IPS DF 6.9 (cell line): ENCODE data around the gene MAPK11.

Experiments used
- DNase-seq: peaks from one replicate; pipeline ENCODE4 v3.0.0-alpha.2; 2013; ENCODE audit warnings: low read depth, low spot score
- H3K27ac ChIP-seq: one replicate; pipeline ENCODE4 v1.5.1; 2013; ENCODE audit warnings: low read length, control low read depth
- H3K27me3 ChIP-seq: 2 replicates; pipeline ENCODE4 v1.6.1; 2013; ENCODE audit warnings: mild to moderate bottlenecking, low read length; ENCODE audit not compliant: control insufficient read depth, insufficient read depth
- H3K36me3 ChIP-seq: 2 replicates; pipeline ENCODE4 v1.6.1; 2013; ENCODE audit warnings: low read length; ENCODE audit not compliant: control insufficient read depth, insufficient read depth
- H3K4me1 ChIP-seq: 2 replicates; pipeline ENCODE4 v1.6.1; 2013; ENCODE audit warnings: low read length; ENCODE audit not compliant: control insufficient read depth, insufficient read depth
- H3K4me3 ChIP-seq: 2 replicates; pipeline ENCODE4 v1.5.1; 2013; ENCODE audit warnings: mild to moderate bottlenecking, low read length
- H3K9me3 ChIP-seq: 2 replicates; pipeline ENCODE4 v1.6.1; 2013; ENCODE audit warnings: low read length, inconsistent platforms; ENCODE audit not compliant: control insufficient read depth, insufficient read depth
- WGBS: extraction: QIAGEN DNeasy Blood & Tissue Kit; methylation state at CpG from one replicate; pipeline ENCODE4 v1.1.7; 2013; ENCODE audit warnings: mixed read lengths, missing lambda C conversion rate; ENCODE audit not compliant: insufficient read length, insufficient coverage; 5-methylcytosine and 5-hydroxymethylcytosine counted together

Gene MAPK11

DNA sequence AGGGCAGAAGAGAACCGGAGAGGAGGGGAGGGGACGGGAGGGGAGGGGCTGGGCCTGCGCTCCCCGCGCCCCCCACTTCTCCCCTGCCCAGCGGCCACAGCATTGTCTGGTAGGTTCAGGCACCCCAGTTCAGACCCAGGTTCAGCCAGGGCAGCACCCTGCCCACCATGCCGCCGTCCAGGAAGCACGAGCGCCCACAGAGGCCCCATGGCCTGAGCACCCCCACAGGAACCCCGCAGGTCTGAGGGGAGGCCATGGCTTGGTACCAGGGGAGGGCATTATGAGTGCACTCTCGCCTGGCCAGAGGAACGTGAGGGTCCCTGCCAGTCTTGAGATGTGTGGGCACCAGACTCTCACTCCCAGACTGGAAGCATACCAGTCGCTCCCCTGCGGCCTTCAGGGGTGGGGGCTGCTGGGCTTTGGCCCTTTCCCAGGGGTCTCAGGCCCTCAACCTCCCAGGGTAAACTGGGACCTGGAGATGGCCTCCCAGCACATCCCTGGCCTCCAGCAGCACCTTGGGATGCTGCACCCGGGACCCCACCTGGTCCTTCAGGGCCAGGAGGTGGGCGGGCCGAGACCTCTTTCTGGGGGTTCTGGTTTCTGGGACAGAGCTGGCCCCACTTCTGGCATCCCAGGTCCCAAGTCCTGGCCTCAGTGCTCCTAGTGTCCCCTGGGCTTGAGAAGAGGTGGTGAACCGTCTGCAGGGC is 37.9 kb upstream of the MAPK11 start:
- H3K36me3 ChIP-seq = no peaks in the 10 kb centered on the region; the same call in 1 of the 2 replicates
- H3K27ac ChIP-seq = no peak overlapping the region
- H3K4me1 ChIP-seq = peaks cover 11% of the 10 kb centered on the region
- no peaks in the 10 kb centered on the region for H3K9me3 ChIP-seq
- no CpG with 5 or more reads among the region's 19 CpGs for WGBS
- no peak for DNase-seq
- H3K4me3 ChIP-seq = no peak overlapping the region
- no peaks in the 10 kb centered on the region for H3K27me3 ChIP-seq

DNA sequence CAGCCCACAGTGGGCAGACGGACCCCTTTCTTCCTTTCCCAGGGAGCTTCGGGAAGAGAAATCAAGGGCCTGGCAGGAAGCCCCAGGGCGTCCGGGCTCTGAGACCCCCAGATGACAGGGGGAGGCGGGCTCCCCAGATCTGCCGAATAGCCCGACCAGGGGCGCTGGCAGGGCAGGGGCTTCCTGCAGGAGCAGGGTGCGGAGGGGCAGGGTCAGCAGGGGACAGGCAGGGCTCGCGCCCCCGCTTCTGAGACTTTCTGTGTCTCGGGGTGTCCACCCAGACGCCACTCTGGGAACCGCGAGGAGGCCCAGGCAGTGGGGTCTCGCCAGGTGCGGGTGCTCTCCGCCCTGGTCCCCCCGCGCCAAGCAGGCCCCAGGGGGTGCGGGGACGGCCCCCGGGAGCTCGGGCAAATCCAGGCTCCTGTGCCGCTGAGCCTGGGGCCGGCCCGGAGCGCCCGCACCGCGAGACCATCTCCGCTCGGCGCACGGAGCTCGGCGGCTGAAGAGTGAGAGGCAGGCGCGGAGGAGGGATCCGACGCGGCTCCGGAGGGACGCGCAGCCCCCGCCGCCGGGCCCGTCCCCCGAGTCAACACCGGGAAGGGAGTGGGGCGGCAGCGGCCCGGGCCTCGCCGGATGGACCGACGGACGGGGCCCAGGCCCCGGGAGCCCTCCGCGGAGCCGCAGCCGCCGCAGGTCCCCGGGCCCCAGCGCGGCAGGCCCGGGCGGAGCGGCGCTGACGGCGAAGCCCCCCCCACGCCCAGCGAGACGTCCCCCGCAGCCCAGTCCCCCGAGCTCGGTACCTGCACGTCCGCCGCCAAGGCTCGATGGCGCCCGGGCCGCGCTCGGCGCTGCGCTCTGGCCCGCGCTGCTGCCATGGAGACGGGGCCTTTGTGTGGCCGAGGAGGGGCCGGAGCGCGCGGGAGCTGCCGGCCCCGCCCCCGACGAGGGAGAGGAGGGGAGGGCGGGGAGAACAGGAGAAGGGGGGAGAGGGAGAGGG is 36.9 kb upstream of the MAPK11 start, which contains the start of gene PLXNB2:
PLXNB2 (minus strand) TSS at position 894 of the 997 bp plus-strand sequence. CDS start 17,062 bp downstream, outside the sequence.
- Histone ChIP-seq H3K27ac (no peak within 1 kb of the TSS), H3K9me3 (no peaks in the 10 kb centered on the region), H3K36me3 (no peaks in the 10 kb centered on the region; the same call in 1 of the 2 replicates), H3K4me1 (peaks cover 11% of the 10 kb centered on the region), H3K4me3 (peak within 1 kb of the TSS; percentile 68), H3K27me3 (no peaks in the 10 kb centered on the region)
- DNase-seq = no peak
- WGBS = no CpG with 5 or more reads among the region's 105 CpGs

DNA sequence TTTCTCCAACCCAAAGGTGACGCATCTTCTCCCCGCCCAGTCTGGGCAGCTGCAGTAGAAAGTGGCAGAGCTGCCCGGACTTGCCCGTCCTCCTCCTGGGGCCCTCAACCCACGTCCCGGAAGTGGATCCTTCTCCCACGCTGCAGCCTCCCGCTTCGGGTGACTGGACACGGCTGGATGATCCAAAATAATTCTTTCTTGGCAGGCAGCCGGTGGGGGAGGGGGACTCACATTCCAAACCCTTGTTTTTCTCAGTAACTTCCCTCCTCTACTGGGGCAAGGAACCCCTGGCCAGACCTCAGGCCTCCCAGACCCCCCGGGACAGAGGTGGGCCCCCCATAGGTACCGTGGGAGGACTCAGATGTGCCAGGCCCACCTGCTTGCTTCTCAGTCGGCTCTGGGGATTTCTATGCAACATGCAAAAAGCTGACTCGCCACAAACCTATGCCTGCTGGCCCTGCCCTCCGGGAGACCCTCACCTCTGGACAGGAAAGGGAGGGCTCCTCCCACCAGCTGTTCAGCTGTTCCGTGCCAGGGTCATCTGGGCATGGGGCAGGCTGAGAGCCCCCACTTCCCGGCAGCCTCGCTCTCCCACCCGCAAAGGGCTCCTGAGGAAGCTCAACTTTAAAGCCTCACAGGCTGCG is 35.9 kb upstream of the MAPK11 start:
- Histone ChIP-seq H3K27ac (no peak overlapping the region), H3K9me3 (no peaks in the 10 kb centered on the region), H3K4me1 (peaks cover 9% of the 10 kb centered on the region), H3K36me3 (no peaks in the 10 kb centered on the region; the same call in 1 of the 2 replicates), H3K4me3 (0 out of 2 replicates have a peak overlapping the region, but pooled peaks have one; percentile 4), H3K27me3 (no peaks in the 10 kb centered on the region)
- DNase-seq = no peak
- WGBS = no CpG with 5 or more reads among the region's 21 CpGs

DNA sequence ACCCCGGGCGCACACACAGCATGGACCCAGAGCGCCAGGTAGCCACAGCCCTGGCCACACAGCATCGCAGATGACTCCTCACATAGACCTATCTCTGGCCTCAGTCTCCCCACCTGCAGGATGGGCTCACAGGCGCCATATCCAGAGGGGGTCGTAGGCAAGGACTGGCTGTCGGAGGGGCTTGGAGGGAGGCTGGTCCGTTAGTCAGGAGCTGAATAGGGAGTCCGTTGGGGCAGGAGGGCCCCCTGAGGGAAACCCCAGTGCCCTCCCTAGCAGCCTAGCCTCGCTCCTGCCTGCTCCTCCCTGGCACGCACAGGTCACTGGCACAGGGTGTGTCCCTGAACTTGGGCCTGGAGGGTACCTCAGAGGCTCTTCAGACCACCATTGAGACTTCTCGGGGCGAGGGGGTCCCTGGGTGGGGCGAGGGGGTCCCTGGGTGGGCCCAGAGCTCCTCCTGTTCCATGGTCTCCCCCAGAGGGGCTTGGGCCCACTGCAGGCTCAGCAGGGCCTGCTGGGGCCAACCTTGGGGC is 35.3 kb upstream of the MAPK11 start:
- H3K4me3 ChIP-seq = no peak overlapping the region
- no CpG with 5 or more reads among the region's 14 CpGs for WGBS
- no peaks in the 10 kb centered on the region; the same call in 1 of the 2 replicates for H3K36me3 ChIP-seq
- no peaks in the 10 kb centered on the region for H3K9me3 ChIP-seq
- no peak for DNase-seq
- peaks cover 11% of the 10 kb centered on the region for H3K4me1 ChIP-seq
- H3K27ac ChIP-seq = no peak overlapping the region
- H3K27me3 ChIP-seq = no peaks in the 10 kb centered on the region

DNA sequence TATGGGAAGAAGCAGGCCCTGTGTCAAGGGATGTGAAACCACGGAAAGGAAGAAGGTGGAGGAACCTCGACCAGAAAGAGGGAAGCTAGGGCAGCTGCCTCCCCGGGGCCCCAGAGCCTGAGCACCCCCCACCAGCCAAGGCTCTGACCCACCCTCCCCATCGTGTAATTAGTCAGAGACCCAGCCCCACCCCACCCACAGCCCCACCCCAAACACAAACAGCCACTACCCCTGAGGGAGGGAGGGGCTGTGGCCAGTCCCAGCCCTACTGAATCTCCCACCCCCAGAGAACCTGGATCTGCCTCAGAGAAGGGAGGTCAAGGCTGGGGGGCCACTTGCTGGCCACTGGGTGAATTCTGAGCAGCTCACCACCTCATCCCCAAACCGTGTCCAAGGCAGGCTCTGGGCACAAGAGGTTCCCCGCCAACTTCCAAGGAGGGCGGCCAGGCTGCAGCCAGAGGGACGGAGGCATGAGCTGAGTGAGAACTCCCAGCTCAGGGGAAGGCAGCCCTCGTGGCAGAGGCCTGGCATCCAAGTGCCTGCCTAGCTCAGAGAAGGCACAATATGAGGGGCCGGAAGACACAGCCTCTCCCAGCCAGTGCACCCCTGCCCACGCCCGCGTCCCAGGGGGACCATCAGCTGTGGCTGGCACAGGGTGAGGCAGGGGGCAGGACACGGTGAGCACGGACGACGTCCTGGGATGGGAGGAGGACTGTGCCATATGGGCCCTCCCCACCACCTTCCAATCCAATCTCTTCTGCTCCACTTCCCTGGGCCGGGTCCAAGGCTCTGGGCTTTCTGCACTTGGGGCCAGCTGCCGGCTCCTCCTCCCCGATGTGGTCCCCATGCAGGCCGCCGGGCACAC is 34.6 kb upstream of the MAPK11 start:
- H3K27me3 ChIP-seq = no peaks in the 10 kb centered on the region
- no peak overlapping the region for H3K4me3 ChIP-seq
- DNase-seq = no peak
- H3K9me3 ChIP-seq = no peaks in the 10 kb centered on the region
- H3K36me3 ChIP-seq = no peaks in the 10 kb centered on the region; the same call in 1 of the 2 replicates
- no CpG with 5 or more reads among the region's 22 CpGs for WGBS
- H3K4me1 ChIP-seq = peaks cover 11% of the 10 kb centered on the region
- no peak overlapping the region for H3K27ac ChIP-seq

DNA sequence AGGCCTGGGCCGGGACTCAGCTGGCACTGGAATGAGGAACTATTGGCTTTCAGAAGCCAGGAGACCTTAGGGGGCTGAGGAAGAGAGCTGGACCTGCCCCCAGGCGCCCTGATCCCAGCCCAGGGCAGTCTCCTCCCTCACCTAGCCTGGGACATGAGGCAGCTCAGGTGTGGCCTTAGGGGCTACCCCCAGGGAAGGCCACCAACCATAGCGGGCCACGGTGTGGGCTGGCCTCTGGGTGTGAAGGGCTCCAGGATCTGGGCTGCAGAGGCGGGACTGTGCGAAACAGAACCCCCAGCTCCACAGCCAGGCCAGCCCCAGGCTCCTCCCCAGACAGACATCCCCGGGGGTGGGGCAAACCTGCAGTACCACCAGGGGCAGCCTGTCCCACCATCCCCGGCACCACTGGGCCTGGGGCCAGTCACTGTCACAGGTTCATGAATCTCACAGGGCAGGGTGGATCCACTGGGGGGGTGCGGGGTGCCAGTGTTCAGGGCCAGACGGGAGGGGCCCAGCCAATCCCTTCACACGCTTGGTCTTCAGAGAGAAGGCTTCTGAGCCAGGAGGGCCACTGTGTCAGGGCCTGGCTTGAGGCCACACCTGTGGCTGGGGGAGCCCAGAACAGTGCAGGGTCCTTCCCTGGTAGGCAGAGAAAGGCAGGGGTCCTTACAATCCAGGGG is 33.8 kb upstream of the MAPK11 start:
- H3K4me3 ChIP-seq = no peak overlapping the region
- no peaks in the 10 kb centered on the region for H3K9me3 ChIP-seq
- no CpG with 5 or more reads among the region's 11 CpGs for WGBS
- peaks cover 11% of the 10 kb centered on the region for H3K4me1 ChIP-seq
- no peaks in the 10 kb centered on the region for H3K27me3 ChIP-seq
- no peak for DNase-seq
- H3K36me3 ChIP-seq = no peaks in the 10 kb centered on the region; the same call in 1 of the 2 replicates
- no peak overlapping the region for H3K27ac ChIP-seq

DNA sequence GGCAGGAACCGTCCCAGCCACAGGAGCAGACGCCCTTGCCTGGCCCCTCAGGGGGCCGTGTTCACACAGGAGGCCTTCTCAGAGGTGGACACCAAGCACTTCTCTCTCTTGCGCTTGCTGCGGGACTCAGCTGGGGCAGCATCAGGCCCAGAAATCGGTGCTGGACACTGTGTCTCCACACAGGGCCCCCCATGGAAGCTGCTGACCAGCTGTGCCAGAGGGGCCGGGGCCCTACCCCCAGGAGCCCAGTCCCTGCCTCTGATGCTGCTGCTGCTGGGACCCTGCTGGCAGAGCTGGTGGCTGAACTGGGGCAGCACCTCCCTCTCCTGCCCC is 33.3 kb upstream of the MAPK11 start:
- DNase-seq = no peak
- peaks cover 11% of the 10 kb centered on the region for H3K4me1 ChIP-seq
- H3K27ac ChIP-seq = no peak overlapping the region
- no peaks in the 10 kb centered on the region for H3K9me3 ChIP-seq
- no CpG with 5 or more reads among the region's 7 CpGs for WGBS
- no peaks in the 10 kb centered on the region; the same call in 1 of the 2 replicates for H3K36me3 ChIP-seq
- no peaks in the 10 kb centered on the region for H3K27me3 ChIP-seq
- no peak overlapping the region for H3K4me3 ChIP-seq

DNA sequence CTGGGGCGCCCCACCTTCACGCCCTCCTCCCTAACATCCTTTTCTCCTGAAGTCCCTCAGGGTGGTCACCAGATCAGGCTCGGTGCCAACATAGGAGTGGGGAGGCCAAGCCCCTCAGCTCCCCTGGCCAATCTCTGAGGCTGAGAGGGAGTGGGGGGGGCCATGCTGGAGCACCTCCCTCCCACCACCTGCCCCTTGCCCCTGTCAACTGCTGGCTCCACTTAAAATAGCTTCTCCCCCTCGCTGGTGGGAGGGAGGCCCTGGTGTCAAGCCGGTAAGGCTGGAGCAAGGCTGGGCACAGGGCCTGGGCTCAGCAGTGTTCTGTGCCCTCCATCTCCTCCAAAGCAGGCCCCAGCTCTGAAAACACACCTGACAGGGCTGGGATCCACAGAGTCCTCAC is 32.4 kb upstream of the MAPK11 start:
- no peaks in the 10 kb centered on the region for H3K27me3 ChIP-seq
- H3K36me3 ChIP-seq = no peaks in the 10 kb centered on the region
- H3K4me1 ChIP-seq = peaks cover 6% of the 10 kb centered on the region
- no CpG with 5 or more reads among the region's 5 CpGs for WGBS
- no peak overlapping the region for H3K27ac ChIP-seq
- no peak overlapping the region for H3K4me3 ChIP-seq
- no peaks in the 10 kb centered on the region for H3K9me3 ChIP-seq
- DNase-seq = no peak

DNA sequence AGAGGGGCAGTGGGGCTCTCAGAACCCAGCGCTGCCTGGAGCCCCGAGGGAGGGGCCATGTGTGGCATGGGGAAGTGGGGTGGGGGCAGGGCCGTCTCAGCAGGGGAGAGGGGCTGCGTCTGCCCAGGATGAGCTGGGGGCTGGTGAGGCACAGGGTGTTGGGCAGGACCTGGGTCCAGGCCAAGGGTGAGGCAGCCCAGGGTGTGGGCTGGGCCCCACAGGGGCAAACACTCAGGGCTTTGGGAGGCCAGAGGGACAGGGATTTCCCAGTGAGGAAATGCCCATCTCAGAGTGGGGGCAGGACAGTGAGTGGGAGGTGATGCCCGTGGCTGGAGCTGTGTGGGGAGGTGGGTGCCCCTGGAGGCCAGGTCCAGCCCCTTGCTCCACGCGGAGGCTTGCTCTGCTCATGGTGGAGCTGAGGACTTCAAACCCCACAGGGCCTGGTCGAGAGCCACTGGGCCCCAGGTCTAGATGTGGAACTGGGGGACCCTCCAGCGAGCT is 31.9 kb upstream of the MAPK11 start:
- peaks cover 6% of the 10 kb centered on the region for H3K4me1 ChIP-seq
- no peaks in the 10 kb centered on the region for H3K9me3 ChIP-seq
- no peaks in the 10 kb centered on the region for H3K36me3 ChIP-seq
- H3K4me3 ChIP-seq = no peak overlapping the region
- DNase-seq = no peak
- H3K27ac ChIP-seq = no peak overlapping the region
- WGBS = no CpG with 5 or more reads among the region's 9 CpGs
- no peaks in the 10 kb centered on the region for H3K27me3 ChIP-seq
